ENCODE results near the gene THAP10.

- TF ChIP-seq REST (IDR thresholded peaks at IDR 0.05; ENCODE audit: low read depth, low read length) (no peak), CTCF (IDR thresholded peaks at IDR 0.05) (no peak), GABPA (IDR thresholded peaks at IDR 0.05; ENCODE audit: low read depth) (no peak), EP300 (IDR thresholded peaks at IDR 0.05; ENCODE audit: borderline replicate concordance in 1 of 2, low read depth in 1 of 2, low read length in 1 of 2) (no peak), RFX5 (IDR thresholded peaks at IDR 0.05; ENCODE audit: low read length) (no peak), TEAD4 (IDR thresholded peaks at IDR 0.05; ENCODE audit: borderline replicate concordance, insufficient read depth) (no peak), MXI1 (IDR thresholded peaks at IDR 0.05; ENCODE audit: low read depth, low read length) (no peak), POLR2AphosphoS5 (IDR thresholded peaks at IDR 0.05; ENCODE audit: low read depth, low read length) (no peak), MAX (IDR thresholded peaks at IDR 0.05; ENCODE audit: low read depth) (no peak), FOXM1 (IDR thresholded peaks at IDR 0.05; ENCODE audit: low read depth) (no peak), CHD2 (IDR thresholded peaks at IDR 0.05; ENCODE audit: low read length, partially characterized antibody) (no peak), EZH2phosphoT487 (IDR thresholded peaks at IDR 0.05; ENCODE audit: borderline replicate concordance, low read depth) (no peak), YY1 (IDR thresholded peaks at IDR 0.05; ENCODE audit: low read depth) (no peak)
Observed at GRCh38 chr15:70936326-70936725, 44.1 kb upstream of the THAP10 start.
